ENCODE measurements around the gene PTPA. TPM values are rescaled to one million over a fixed set of nuclear protein-coding genes. Genes with fewer than 3 reads are reported as not detected.

PTPA gene
- total and polyA plus RNA-seq, 2 donors (not counting 1 experiment from before 2014, with no cell fraction given), result 190 to 203 TPM

DNA sequence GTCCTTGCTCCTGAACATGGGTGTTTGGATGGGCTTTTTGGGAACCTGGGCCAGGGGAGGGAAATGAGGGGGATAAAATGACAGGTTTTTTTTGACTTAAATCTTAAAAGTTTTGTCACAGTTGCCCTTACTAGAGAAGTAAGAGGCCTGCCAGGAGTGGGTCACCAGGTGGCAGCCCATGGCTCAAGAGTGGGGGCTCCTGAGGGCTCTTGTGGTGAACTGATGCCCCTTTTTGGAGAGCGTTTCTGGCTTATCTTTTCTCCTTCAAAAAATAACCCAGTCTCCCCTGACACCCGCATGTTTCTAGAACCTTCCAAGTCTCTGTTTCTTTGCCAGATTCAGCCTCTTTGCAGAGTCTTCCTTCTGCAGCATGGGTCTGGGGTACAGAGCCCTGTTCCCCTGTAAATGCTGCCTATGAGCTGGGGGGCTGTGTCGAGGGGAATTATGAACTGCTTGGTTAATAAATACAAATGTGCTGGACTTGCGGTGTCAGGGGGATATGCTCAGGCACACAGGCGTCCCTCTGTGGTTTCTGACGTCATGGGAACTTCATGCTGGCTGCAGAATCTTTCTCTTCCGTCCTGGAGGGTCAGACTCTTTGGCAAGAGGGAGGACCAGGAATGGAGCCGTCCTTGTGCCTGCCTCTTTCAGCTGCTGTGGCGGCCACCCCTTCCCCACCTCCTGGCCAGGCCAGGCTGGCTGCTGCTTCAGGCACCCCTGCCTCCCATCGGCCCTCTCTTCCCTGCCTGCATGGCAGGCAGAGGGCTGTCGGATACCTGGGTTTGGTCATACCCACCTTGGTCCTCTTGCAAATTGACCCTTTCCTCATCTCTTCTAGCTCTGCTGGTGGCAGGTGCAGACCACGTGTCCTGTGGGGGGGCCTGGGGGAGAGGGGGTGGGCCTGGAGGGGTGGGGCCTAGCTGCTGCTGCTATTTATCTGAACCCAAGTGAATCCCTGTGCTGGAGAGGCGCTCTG lies 30.1 kb downstream of the PTPA start:
- Histone ChIP-seq H2AFZ (ENCODE audit: low read length) (no peak overlapping the region), H3K9ac (ENCODE audit: insufficient read depth, low read length) (peak overlapping the region; percentile 51), H3K9me3 (ENCODE audit: control insufficient read depth, insufficient read depth, low read depth, low read length) (no peaks in the 10 kb centered on the region), H3K4me2 (ENCODE audit: extremely low read depth, insufficient read depth, low read length) (peak overlapping the region; percentile 93), H3K4me1 (ENCODE audit: control insufficient read depth, extremely low read depth, insufficient read depth, low read length) (peaks cover 65% of the 10 kb centered on the region), H3K4me3 (replicated peaks in 1 of 4; ENCODE audit: control extremely low read depth in 1 of 4, insufficient read depth in 1 of 4, low read depth in 3 of 4, low read length in 4 of 4) (peak overlapping the region in 2 of 4 experiments; percentile 49 to 69), H3K79me2 (ENCODE audit: control insufficient read depth, insufficient read depth, low read length) (peaks cover 19% of the 10 kb centered on the region), H3K27ac (ENCODE audit: insufficient read depth, low read length) (peak overlapping the region; percentile 100), H4K20me1 (ENCODE audit: control insufficient read depth, extremely low read depth, insufficient read depth, low read length) (no peaks in the 10 kb centered on the region), H3K27me3 (ENCODE audit: control insufficient read depth, insufficient read depth, low read length) (no peaks in the 10 kb centered on the region), H3K36me3 (ENCODE audit: control insufficient read depth, insufficient read depth, low read length) (peaks cover 10% of the 10 kb centered on the region)
- peak; percentile 95 to 96 for DNase-seq (ENCODE audit: low read depth in 2 of 2)
- TF ChIP-seq, protein P1, sequence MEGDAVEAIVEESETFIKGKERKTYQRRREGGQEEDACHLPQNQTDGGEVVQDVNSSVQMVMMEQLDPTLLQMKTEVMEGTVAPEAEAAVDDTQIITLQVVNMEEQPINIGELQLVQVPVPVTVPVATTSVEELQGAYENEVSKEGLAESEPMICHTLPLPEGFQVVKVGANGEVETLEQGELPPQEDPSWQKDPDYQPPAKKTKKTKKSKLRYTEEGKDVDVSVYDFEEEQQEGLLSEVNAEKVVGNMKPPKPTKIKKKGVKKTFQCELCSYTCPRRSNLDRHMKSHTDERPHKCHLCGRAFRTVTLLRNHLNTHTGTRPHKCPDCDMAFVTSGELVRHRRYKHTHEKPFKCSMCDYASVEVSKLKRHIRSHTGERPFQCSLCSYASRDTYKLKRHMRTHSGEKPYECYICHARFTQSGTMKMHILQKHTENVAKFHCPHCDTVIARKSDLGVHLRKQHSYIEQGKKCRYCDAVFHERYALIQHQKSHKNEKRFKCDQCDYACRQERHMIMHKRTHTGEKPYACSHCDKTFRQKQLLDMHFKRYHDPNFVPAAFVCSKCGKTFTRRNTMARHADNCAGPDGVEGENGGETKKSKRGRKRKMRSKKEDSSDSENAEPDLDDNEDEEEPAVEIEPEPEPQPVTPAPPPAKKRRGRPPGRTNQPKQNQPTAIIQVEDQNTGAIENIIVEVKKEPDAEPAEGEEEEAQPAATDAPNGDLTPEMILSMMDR (conservative IDR thresholded peaks at IDR 0.05 in 1 of 2, IDR thresholded peaks at IDR 0.05 in 1 of 2; ENCODE audit: low read depth in 1 of 2, low read length in 2 of 2), result no peak
- no peak for TF ChIP-seq EZH2 (IDR thresholded peaks at IDR 0.05; ENCODE audit: low read length, missing control alignments)

DNA sequence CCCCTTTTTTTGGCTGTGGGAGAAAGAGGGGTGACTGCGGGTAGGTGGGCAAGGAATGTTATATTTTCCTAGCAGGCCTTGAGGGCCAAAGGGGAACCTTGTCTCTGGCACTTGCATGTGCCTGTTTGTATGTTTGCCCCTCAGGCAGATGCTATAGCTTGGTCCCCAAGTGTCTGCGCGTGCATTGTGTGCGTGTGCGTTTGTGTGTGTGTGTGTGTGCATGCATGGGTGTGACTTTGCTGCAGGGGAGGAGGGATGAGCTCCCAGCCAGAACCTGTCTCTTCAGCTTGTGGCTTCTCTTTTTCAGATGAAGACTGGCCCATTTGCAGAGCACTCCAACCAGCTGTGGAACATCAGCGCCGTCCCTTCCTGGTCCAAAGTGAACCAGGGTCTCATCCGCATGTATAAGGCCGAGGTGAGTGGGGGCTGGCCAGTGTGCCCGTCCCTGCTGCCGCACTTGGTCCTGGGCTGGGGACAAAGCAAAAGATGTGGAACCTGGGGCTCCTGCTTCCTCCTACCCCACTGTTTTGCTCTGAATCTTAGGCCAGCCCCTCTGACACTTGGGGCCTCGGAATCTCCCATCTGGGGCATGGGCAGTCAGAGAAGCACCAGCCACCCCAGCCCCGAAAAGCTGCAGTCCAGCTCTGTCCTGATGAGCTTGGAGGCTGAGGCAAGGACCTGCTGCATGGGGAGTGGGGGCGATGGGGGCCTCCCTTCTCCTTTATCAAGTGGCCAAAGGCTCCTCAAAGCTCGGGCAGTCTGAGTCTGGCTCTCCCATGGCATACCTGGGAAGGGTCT lies 31.1 kb downstream of the PTPA start:
- Histone ChIP-seq H2AFZ (ENCODE audit: low read length) (no peak overlapping the region), H3K79me2 (ENCODE audit: control insufficient read depth, insufficient read depth, low read length) (peaks cover 19% of the 10 kb centered on the region), H3K4me1 (ENCODE audit: control insufficient read depth, extremely low read depth, insufficient read depth, low read length) (peaks cover 74% of the 10 kb centered on the region), H3K9me3 (ENCODE audit: control insufficient read depth, insufficient read depth, low read depth, low read length) (no peaks in the 10 kb centered on the region), H3K9ac (ENCODE audit: insufficient read depth, low read length) (peak overlapping the region; percentile 39), H3K4me3 (replicated peaks in 1 of 4; ENCODE audit: control extremely low read depth in 1 of 4, insufficient read depth in 1 of 4, low read depth in 3 of 4, low read length in 4 of 4) (peak overlapping the region in 3 of 4 experiments; percentile 11 to 69 (median 14)), H3K4me2 (ENCODE audit: extremely low read depth, insufficient read depth, low read length) (peak overlapping the region; percentile 62), H3K27ac (ENCODE audit: insufficient read depth, low read length) (peak overlapping the region; percentile 82), H3K27me3 (ENCODE audit: control insufficient read depth, insufficient read depth, low read length) (no peaks in the 10 kb centered on the region), H3K36me3 (ENCODE audit: control insufficient read depth, insufficient read depth, low read length) (peaks cover 8% of the 10 kb centered on the region), H4K20me1 (ENCODE audit: control insufficient read depth, extremely low read depth, insufficient read depth, low read length) (no peaks in the 10 kb centered on the region)
- no peak for DNase-seq (ENCODE audit: low read depth in 2 of 2)
- TF ChIP-seq, protein P1 (conservative IDR thresholded peaks at IDR 0.05 in 1 of 2, IDR thresholded peaks at IDR 0.05 in 1 of 2; ENCODE audit: low read depth in 1 of 2, low read length in 2 of 2), result no peak
- TF ChIP-seq EZH2 (IDR thresholded peaks at IDR 0.05; ENCODE audit: low read length, missing control alignments), result no peak
